Upper lobe of left lung (tissue), 6 donors: ENCODE measurements around the gene RNF40. TPM values are rescaled to one million over a fixed set of nuclear protein-coding genes. Genes with fewer than 3 reads are reported as not detected.

ENCODE experiments used
- ATAC-seq, 2 donors: fragments of 200-7000 bp; cut with Tn5 transposase; one replicate each; pipeline ENCODE4 v1.9.1; 2022; ENCODE audit warnings: mild to moderate bottlenecking in 2 of 2, moderate library complexity in 2 of 2; ENCODE audit not compliant: low FRiP score in 2 of 2
- DNase-seq, 2 donors: peaks; one replicate each; pipeline ENCODE4 v3.0.0-alpha.2; 2019 to 2020
- H3K27ac ChIP-seq, 4 donors: fragments of 200-600 bp; sonication (generic); one replicate each; pipeline ENCODE4 v1.5.1; 2016 to 2019
- H3K27me3 ChIP-seq, 4 donors: fragments of 200-600 bp; sonication (generic); one replicate each; pipeline ENCODE4 v1.5.1; 2017 to 2019
- H3K36me3 ChIP-seq, 4 donors: fragments of 200-600 bp; sonication (generic); one replicate each; pipeline ENCODE4 v1.5.1; 2016 to 2019
- H3K4me1 ChIP-seq, 4 donors: fragments of 200-600 bp; sonication (generic); one replicate each; pipeline ENCODE4 v1.5.1; 2018 to 2019
- H3K4me3 ChIP-seq, 4 donors: fragments of 200-600 bp; sonication (generic); one replicate each; pipeline ENCODE4 v1.5.1; 2017 to 2019; ENCODE audit warnings: mild to moderate bottlenecking in 2 of 4, moderate library complexity in 1 of 4
- H3K9me3 ChIP-seq, 4 donors: fragments of 200-600 bp; sonication (generic); one replicate each; pipeline ENCODE4 v1.5.1; 2018 to 2019
- EP300 ChIP-seq, 4 donors: sonication (generic); formaldehyde crosslinking; IDR thresholded peaks; one replicate each; pipeline ENCODE4 v1.5.1; 2017; ENCODE audit warnings: antibody characterized with exemption in 4 of 4, control low read depth in 2 of 4
- POLR2A ChIP-seq, 4 donors: fragments of 450-650 bp; IDR thresholded peaks; one replicate each; pipeline ENCODE4 v1.5.1; 2016 to 2017; ENCODE audit warnings: antibody characterized with exemption in 4 of 4, mild to moderate bottlenecking in 2 of 4
- POLR2AphosphoS5 ChIP-seq, 2 donors: sonication (generic); formaldehyde crosslinking; IDR thresholded peaks; one replicate each; pipeline ENCODE4 v1.5.1; 2017; ENCODE audit warnings: antibody characterized with exemption in 2 of 2
- WGBS, 2 donors: methylation state at CpG; one replicate each; pipeline ENCODE4 v1.1.5; 2017 to 2018; 5-methylcytosine and 5-hydroxymethylcytosine counted together
- total RNA-seq, 6 donors: library from RNA; depleted of rRNA in 4 of 6; stranded (reverse); fragments of >200 nt in 4 of 6; gene quantifications; one replicate each; pipeline versions ENCODE4 v1.1.0 to v1.2.1, GENCODE V29; 2016 to 2021
- TF ChIP-seq, protein P1 (sequence below), 6 experiments: fragments of 450-650 bp in 4 of 6; fragments of 200-600 bp in 2 of 6; sonication (generic) in 2 of 6; IDR thresholded peaks; one replicate each; pipeline ENCODE4 v1.5.1; 2016 to 2019; ENCODE audit warnings: antibody characterized with exemption in 6 of 6
- donor health status: DM: no; HTN: no; CAD: no; lungs with moderate emphysema.
- donor health status: DM: no; HTN: yes; CAD: no; lungs with severe emphysema.

Gene RNF40
- total RNA-seq, 6 donors from 2014 or later = 69.9 to 137 (median 95.2) TPM

DNA sequence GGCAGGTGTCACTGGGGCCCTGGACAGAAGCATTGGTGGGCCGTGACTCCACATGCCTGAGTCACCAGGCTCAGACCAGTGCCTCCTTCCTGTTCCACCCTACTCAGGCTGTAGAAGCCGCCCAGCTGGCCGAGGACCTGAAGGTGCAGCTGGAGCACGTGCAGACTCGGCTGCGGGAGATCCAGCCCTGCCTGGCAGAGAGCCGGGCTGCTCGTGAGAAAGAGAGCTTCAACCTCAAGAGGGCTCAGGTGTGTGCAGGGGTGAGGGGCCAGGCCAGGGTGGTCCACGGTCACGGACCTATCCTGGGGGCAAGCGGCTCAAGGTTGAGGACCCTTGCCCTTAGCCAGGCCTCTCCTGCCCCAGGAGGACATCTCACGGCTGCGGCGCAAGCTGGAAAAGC lies 9.6 kb downstream of the RNF40 start:
- no peak for TF ChIP-seq POLR2A (IDR thresholded peaks at IDR 0.05)
- TF ChIP-seq, protein P1, sequence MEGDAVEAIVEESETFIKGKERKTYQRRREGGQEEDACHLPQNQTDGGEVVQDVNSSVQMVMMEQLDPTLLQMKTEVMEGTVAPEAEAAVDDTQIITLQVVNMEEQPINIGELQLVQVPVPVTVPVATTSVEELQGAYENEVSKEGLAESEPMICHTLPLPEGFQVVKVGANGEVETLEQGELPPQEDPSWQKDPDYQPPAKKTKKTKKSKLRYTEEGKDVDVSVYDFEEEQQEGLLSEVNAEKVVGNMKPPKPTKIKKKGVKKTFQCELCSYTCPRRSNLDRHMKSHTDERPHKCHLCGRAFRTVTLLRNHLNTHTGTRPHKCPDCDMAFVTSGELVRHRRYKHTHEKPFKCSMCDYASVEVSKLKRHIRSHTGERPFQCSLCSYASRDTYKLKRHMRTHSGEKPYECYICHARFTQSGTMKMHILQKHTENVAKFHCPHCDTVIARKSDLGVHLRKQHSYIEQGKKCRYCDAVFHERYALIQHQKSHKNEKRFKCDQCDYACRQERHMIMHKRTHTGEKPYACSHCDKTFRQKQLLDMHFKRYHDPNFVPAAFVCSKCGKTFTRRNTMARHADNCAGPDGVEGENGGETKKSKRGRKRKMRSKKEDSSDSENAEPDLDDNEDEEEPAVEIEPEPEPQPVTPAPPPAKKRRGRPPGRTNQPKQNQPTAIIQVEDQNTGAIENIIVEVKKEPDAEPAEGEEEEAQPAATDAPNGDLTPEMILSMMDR (IDR thresholded peaks at IDR 0.05) = no peak
- TF ChIP-seq POLR2AphosphoS5 (IDR thresholded peaks at IDR 0.05) = no peak
- TF ChIP-seq EP300 (IDR thresholded peaks at IDR 0.05) = no peak
- DNase-seq (peak in 1 of 2 donors; percentile 63), ATAC-seq (no peak)
- Histone ChIP-seq H3K27ac (no peak overlapping the region), H3K4me1 (peaks cover 10 to 27% (median 18%) of the 10 kb centered on the region in 4 donors), H3K9me3 (no peaks in the 10 kb centered on the region), H3K4me3 (no peak overlapping the region), H3K36me3 (peaks cover 53 to 79% (median 72%) of the 10 kb centered on the region in 4 donors), H3K27me3 (no peaks in the 10 kb centered on the region)
- WGBS, 2 donors = 82 to 100% methylated on average over 3 to 7 of the region's 14 CpGs

DNA sequence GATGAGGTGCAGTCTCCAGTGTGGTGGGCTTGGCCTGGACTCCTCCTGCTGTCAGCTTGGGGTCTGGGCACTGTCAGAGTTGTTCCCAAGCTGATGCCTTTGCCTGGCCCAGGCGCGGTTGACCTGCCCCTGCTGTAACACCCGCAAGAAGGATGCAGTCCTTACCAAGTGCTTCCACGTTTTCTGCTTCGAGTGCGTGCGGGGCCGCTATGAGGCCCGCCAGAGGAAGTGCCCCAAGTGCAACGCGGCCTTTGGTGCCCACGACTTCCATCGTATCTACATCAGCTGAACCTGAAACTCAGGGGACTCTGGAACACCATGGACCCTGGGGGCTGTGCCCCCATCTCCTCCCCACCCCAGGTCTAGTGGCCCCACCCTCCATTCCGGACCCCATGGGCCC lies 11.7 kb downstream of the RNF40 start:
- DNase-seq = peak in 1 of 2 donors; percentile 61
- 84% methylated on average over 14 of the region's 14 CpGs; no CpG with 5 or more reads in 1 of the 2 donors for WGBS, 2 donors

DNA sequence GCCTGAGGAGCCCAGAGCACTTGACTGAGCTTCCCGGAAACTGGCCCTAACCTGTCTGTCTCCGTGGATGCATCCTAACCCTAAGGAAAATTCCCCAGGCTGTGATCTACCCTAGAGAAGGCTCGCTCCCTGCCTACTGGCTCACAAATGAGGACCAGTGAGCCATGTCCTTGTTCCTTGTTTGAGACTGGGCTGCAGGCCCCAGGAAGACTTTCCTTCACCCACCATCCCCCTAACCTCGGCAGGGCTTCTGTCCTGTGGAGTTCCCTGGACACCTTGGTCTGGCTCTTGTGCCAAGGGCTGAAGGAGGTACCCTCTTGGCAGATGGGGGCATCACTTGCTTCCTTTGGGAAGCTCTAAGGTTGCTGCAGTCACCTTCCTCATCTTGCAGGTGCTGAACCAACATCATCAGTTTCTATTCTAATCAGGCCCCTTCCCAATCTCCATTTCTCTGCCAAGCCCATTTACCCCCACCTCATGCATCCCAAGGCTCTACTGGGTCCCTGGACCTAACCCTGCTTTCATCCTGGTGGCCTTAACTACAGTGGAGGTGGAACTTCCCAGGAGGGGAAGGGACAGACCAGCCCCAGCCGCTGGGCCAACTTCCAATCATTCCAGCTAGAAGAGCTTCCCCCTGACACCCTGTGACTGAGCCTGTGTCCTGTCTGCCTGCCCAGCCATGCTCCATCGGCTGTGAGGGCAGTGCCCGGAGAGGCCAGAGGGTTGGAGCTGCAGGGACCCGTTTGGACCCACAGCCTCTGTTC lies 12.4 kb downstream of the RNF40 start:
- WGBS, 2 donors = 66 to 81% methylated on average over 5 to 8 of the region's 8 CpGs
- Histone ChIP-seq H3K4me1 (peaks cover 11 to 29% (median 19%) of the 10 kb centered on the region in 4 donors), H3K27me3 (no peaks in the 10 kb centered on the region), H3K36me3 (peaks cover 25 to 51% (median 44%) of the 10 kb centered on the region in 4 donors), H3K4me3 (peak overlapping the region; percentile 39 to 86 (median 70)), H3K27ac (peak overlapping the region; percentile 74 to 79 (median 77)), H3K9me3 (no peaks in the 10 kb centered on the region)
- ATAC-seq = peak; percentile 3 to 4
- DNase-seq = no peak
- TF ChIP-seq EP300 (IDR thresholded peaks at IDR 0.05) (no peak), POLR2AphosphoS5 (IDR thresholded peaks at IDR 0.05) (no peak), POLR2A (IDR thresholded peaks at IDR 0.05) (no peak)
- TF ChIP-seq, protein P1 (IDR thresholded peaks at IDR 0.05) = no peak

More for the DNA sequence above, 11.7 kb downstream of the RNF40 start:
- H3K4me3 ChIP-seq = no peak overlapping the region
- peaks cover 11 to 29% (median 19%) of the 10 kb centered on the region in 4 donors for H3K4me1 ChIP-seq
- TF ChIP-seq POLR2AphosphoS5 (IDR thresholded peaks at IDR 0.05) = no peak
- no peak for TF ChIP-seq EP300 (IDR thresholded peaks at IDR 0.05)
- TF ChIP-seq POLR2A (IDR thresholded peaks at IDR 0.05) = no peak
- TF ChIP-seq, protein P1 (IDR thresholded peaks at IDR 0.05) = no peak
- H3K36me3 ChIP-seq = peaks cover 33 to 58% (median 51%) of the 10 kb centered on the region in 4 donors
- no peak overlapping the region for H3K27ac ChIP-seq
- no peaks in the 10 kb centered on the region for H3K9me3 ChIP-seq
- H3K27me3 ChIP-seq = no peaks in the 10 kb centered on the region
- ATAC-seq = no peak

DNA sequence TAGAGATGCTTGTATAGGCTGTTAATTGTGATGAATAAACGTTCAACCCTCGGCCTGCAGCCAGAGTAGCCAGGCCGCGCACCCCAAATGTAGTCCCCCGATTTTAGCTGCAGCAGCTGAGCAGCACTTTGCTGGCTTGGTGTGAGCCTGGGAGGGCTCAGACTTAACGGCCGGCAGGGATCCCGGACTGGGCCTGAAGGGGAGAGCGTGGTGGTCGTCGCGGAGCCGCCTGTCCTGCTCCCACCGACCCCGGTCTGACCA lies 12.9 kb downstream of the RNF40 start:
- Histone ChIP-seq H3K9me3 (no peaks in the 10 kb centered on the region), H3K4me1 (peaks cover 11 to 29% (median 19%) of the 10 kb centered on the region in 4 donors), H3K27me3 (no peaks in the 10 kb centered on the region), H3K4me3 (peak overlapping the region; percentile 39 to 86 (median 70)), H3K36me3 (peaks cover 22 to 46% (median 39%) of the 10 kb centered on the region in 4 donors), H3K27ac (peak overlapping the region; percentile 74 to 79 (median 77))
- TF ChIP-seq, protein P1 (IDR thresholded peaks at IDR 0.05) = peak in 1 of 6 experiments; percentile 5
- no peak for TF ChIP-seq POLR2A (IDR thresholded peaks at IDR 0.05)
- DNase-seq = no peak
- WGBS, 2 donors = 0 to 44% methylated on average over 2 to 4 of the region's 15 CpGs
- ATAC-seq = no peak
